PFSK-1 (cell line): ENCODE results near the gene PLA2G4A.

Experiments used
- POLR2AphosphoS5 ChIP-seq: IDR thresholded peaks from 2 replicates; pipeline ENCODE4 v1.6.1; 2012; ENCODE audit warnings: low read depth, mild to moderate bottlenecking, control low read depth, low read length, moderate library complexity
- REST ChIP-seq, 2 experiments: IDR thresholded peaks; 2 replicates each; pipeline versions ENCODE4 v1.6.1 to v1.8.0; 2011 to 2012; ENCODE audit warnings: low read depth in 2 of 2, low read length in 2 of 2, control low read depth in 1 of 2, inconsistent platforms in 1 of 2, mild to moderate bottlenecking in 1 of 2, moderate library complexity in 1 of 2; ENCODE audit not compliant: insufficient read depth in 1 of 2
- SIN3A ChIP-seq: IDR thresholded peaks from 2 replicates; pipeline ENCODE4 v1.6.1; 2012; ENCODE audit warnings: mild to moderate bottlenecking, low read length, moderate library complexity, borderline replicate concordance; ENCODE audit not compliant: insufficient read depth
- TAF1 ChIP-seq: IDR thresholded peaks from 2 replicates; pipeline ENCODE4 v1.6.1; 2012; ENCODE audit warnings: low read length, control low read depth, borderline replicate concordance; ENCODE audit not compliant: insufficient read depth

- TF ChIP-seq POLR2AphosphoS5 (no peak), TAF1 (no peak), REST (IDR thresholded peaks at IDR 0.05; ENCODE audit: insufficient read depth in 1 of 2, low read depth in 2 of 2, low read length in 2 of 2) (no peak), SIN3A (no peak)
Observed at GRCh38 chr1:186798960-186799688, 29.6 kb upstream of the PLA2G4A start.
